ENCODE data around the gene AHI1. TPM values are rescaled to one million over a fixed set of nuclear protein-coding genes. Genes with fewer than 3 reads are reported as not detected.

AHI1 gene
- total and polyA plus RNA-seq, 2 of the 13 experiments (the other 11 are each of a cell fraction or from before 2014, with no cell fraction given) = 7.2 to 18.6 TPM

GRCh38 chr6:135498185-135498841 is 773 bp upstream of the AHI1 start (continued):
- no peak for TF ChIP-seq POGZ (CRISPR knock-in tag; IDR thresholded peaks at IDR 0.05)
- no peak for TF ChIP-seq RBM39 (IDR thresholded peaks at IDR 0.05; ENCODE audit: low read depth, low read length, poor library complexity, severe bottlenecking)
- TF ChIP-seq ZNF577 (CRISPR knock-in tag; IDR thresholded peaks at IDR 0.05; ENCODE audit: borderline replicate concordance, low read depth) = no peak
- TF ChIP-seq PCBP1 (IDR thresholded peaks at IDR 0.05; ENCODE audit: borderline replicate concordance, low read depth, low read length) = no peak
- TF ChIP-seq CREB1 (IDR thresholded peaks at IDR 0.05) = peak; percentile 24; the same call in 1 of the 2 replicates
- 0 out of 2 replicates have a peak, but pooled peaks have one; percentile 46 for TF ChIP-seq CREB1 (CRISPR knock-in tag; IDR thresholded peaks at IDR 0.05)
- TF ChIP-seq NONO (IDR thresholded peaks at IDR 0.05) = no peak
- TF ChIP-seq NONO (CRISPR knock-in tag; conservative IDR thresholded peaks at IDR 0.05) = no peak
- TF ChIP-seq TCF12 (IDR thresholded peaks at IDR 0.05) = no peak
- no peak for TF ChIP-seq TCF12 (CRISPR knock-in tag; IDR thresholded peaks at IDR 0.05)
- TF ChIP-seq ZNF7 (CRISPR knock-in tag; IDR thresholded peaks at IDR 0.05) = no peak
- TF ChIP-seq TEAD3 (CRISPR knock-in tag; optimal IDR thresholded peaks at IDR 0.05; ENCODE audit: borderline replicate concordance) = no peak
- no peak for TF ChIP-seq ZNF382 (CRISPR knock-in tag; IDR thresholded peaks at IDR 0.05; ENCODE audit: borderline replicate concordance)
- TF ChIP-seq ATM (IDR thresholded peaks at IDR 0.05; ENCODE audit: borderline replicate concordance) = no peak
- TF ChIP-seq XRCC5 (optimal IDR thresholded peaks at IDR 0.05; ENCODE audit: low read length) = peak; percentile 4
- no peak for TF ChIP-seq PAWR (CRISPR knock-in tag; IDR thresholded peaks at IDR 0.05; ENCODE audit: borderline replicate concordance)
- TF ChIP-seq ARNT2 (CRISPR knock-in tag; IDR thresholded peaks at IDR 0.05; ENCODE audit: low read depth) = peak; percentile 35; the same call in 1 of the 2 replicates
- 0 out of 2 replicates have a peak, but pooled peaks have one; percentile 1 for TF ChIP-seq ZKSCAN8 (CRISPR knock-in tag; IDR thresholded peaks at IDR 0.05; ENCODE audit: borderline replicate concordance)
- no peak for TF ChIP-seq NRL (CRISPR knock-in tag; IDR thresholded peaks at IDR 0.05; ENCODE audit: borderline replicate concordance)
- TF ChIP-seq AGO2 (optimal IDR thresholded peaks at IDR 0.05; ENCODE audit: low read depth, low read length) = no peak
- TF ChIP-seq ZNF660 (CRISPR knock-in tag; IDR thresholded peaks at IDR 0.05; ENCODE audit: borderline replicate concordance, low read depth) = no peak
- TF ChIP-seq ZNF546 (CRISPR knock-in tag; conservative IDR thresholded peaks at IDR 0.05) = no peak
- peak; percentile 47; the same call in 1 of the 2 replicates for TF ChIP-seq DRAP1 (CRISPR knock-in tag; IDR thresholded peaks at IDR 0.05)
- TF ChIP-seq KMT2A (CRISPR knock-in tag; IDR thresholded peaks at IDR 0.05) = no peak
- TF ChIP-seq GLMP (CRISPR knock-in tag; IDR thresholded peaks at IDR 0.05; ENCODE audit: borderline replicate concordance) = no peak
- no peak for TF ChIP-seq CSRNP2 (CRISPR knock-in tag; conservative IDR thresholded peaks at IDR 0.05; ENCODE audit: low read depth)
- TF ChIP-seq CCAR2 (optimal IDR thresholded peaks at IDR 0.05; ENCODE audit: low read depth, low read length) = no peak
- TF ChIP-seq ZNF24 (IDR thresholded peaks at IDR 0.05) = no peak
- TF ChIP-seq YY1 (IDR thresholded peaks at IDR 0.05; ENCODE audit: insufficient read depth, insufficient replicate concordance, low read depth, low read length) = peak; percentile 89
